ENCODE results near the gene NEGR1. TPM values are rescaled to one million over a fixed set of nuclear protein-coding genes. Genes with fewer than 3 reads are reported as not detected.

Gene NEGR1
- total RNA-seq, 4 donors from 2014 or later, result 7.0 to 10.0 (median 8.1) TPM

- Histone ChIP-seq H3K4me3 (no peak overlapping the region), H3K4me1 (peaks cover 0 to 5% (median 2%) of the 10 kb centered on the region in 4 donors), H3K27me3 (no peaks in the 10 kb centered on the region), H3K9me3 (no peaks in the 10 kb centered on the region), H3K36me3 (no peaks in the 10 kb centered on the region), H3K27ac (no peak overlapping the region)
- WGBS, 2 donors (ENCODE audit: low coverage in 1 of 2), result 84 to 92% methylated on average over 3 to 4 of the region's 4 CpGs
- no peak for DNase-seq
- intact Hi-C loops (cut with DNase I; ENCODE audit: low total_unique reads), result no loop called here
- in situ Hi-C loops (cut with MboI; ENCODE audit: low pct_ligation_motif_present in 1 of 4, low pct_unique_long_range_greater_than_20kb in 1 of 4, low sequenced_read_pairs in 3 of 4), result loop anchor here in 1 of 4 donors (25.0 kb wide), 1 partner anchor 397 kb away; no protein-coding TSS in a partner anchor
- TF ChIP-seq POLR2AphosphoS5 (IDR thresholded peaks at IDR 0.05) (no peak), POLR2A (IDR thresholded peaks at IDR 0.05) (no peak), CTCF (IDR thresholded peaks at IDR 0.05) (no peak), EP300 (IDR thresholded peaks at IDR 0.05; ENCODE audit: low read depth) (no peak)
These were observed 773.2 kb downstream of the NEGR1 start for GRCh38 chr1:71509051-71509595.

- WGBS, 2 donors (ENCODE audit: low coverage in 1 of 2), result 59 to 72% methylated on average over 6 of the region's 6 CpGs
- intact Hi-C loops (cut with DNase I; ENCODE audit: low total_unique reads), result no loop called here
- no peak for DNase-seq
These were observed 780.3 kb downstream of the NEGR1 start for GRCh38 chr1:71502006-71502405.

GRCh38 chr1:71498542-71498941, 783.8 kb downstream of the NEGR1 start:
- Histone ChIP-seq H3K4me1 (no peaks in the 10 kb centered on the region), H3K4me3 (no peak overlapping the region), H3K27me3 (no peaks in the 10 kb centered on the region), H3K9me3 (no peaks in the 10 kb centered on the region), H3K36me3 (no peaks in the 10 kb centered on the region), H3K27ac (no peak overlapping the region)
- intact Hi-C loops (cut with DNase I; ENCODE audit: low total_unique reads), result no loop called here
- TF ChIP-seq POLR2A (IDR thresholded peaks at IDR 0.05), result no peak
- TF ChIP-seq CTCF (IDR thresholded peaks at IDR 0.05), result no peak
- TF ChIP-seq EP300 (IDR thresholded peaks at IDR 0.05; ENCODE audit: low read depth), result no peak
- TF ChIP-seq POLR2AphosphoS5 (IDR thresholded peaks at IDR 0.05), result no peak
- DNase-seq, result no peak
- in situ Hi-C loops (cut with MboI; ENCODE audit: low pct_ligation_motif_present in 1 of 4, low pct_unique_long_range_greater_than_20kb in 1 of 4, low sequenced_read_pairs in 3 of 4), result no loop called here

More at GRCh38 chr1:71502006-71502405, 780.3 kb downstream of the NEGR1 start:
- Histone ChIP-seq H3K36me3 (no peaks in the 10 kb centered on the region), H3K4me3 (no peak overlapping the region), H3K27ac (no peak overlapping the region), H3K4me1 (no peaks in the 10 kb centered on the region), H3K9me3 (no peaks in the 10 kb centered on the region), H3K27me3 (no peaks in the 10 kb centered on the region)
- TF ChIP-seq EP300 (IDR thresholded peaks at IDR 0.05; ENCODE audit: low read depth), result no peak
- TF ChIP-seq POLR2A (IDR thresholded peaks at IDR 0.05), result no peak
- TF ChIP-seq CTCF (IDR thresholded peaks at IDR 0.05), result no peak
- TF ChIP-seq POLR2AphosphoS5 (IDR thresholded peaks at IDR 0.05), result no peak
- in situ Hi-C loops (cut with MboI; ENCODE audit: low pct_ligation_motif_present in 1 of 4, low pct_unique_long_range_greater_than_20kb in 1 of 4, low sequenced_read_pairs in 3 of 4), result loop anchor here in 1 of 4 donors (25.0 kb wide), 1 partner anchor 390 kb away; no protein-coding TSS in a partner anchor

GRCh38 chr1:71494163-71494562, 788.2 kb downstream of the NEGR1 start:
- H3K9me3 ChIP-seq, result no peaks in the 10 kb centered on the region
- no peak for TF ChIP-seq POLR2A (IDR thresholded peaks at IDR 0.05)
- no peak overlapping the region for H3K4me3 ChIP-seq
- no peaks in the 10 kb centered on the region for H3K27me3 ChIP-seq
- no peak for DNase-seq
- no peak overlapping the region for H3K27ac ChIP-seq
- no peaks in the 10 kb centered on the region for H3K36me3 ChIP-seq
- in situ Hi-C loops (cut with MboI; ENCODE audit: low pct_ligation_motif_present in 1 of 4, low pct_unique_long_range_greater_than_20kb in 1 of 4, low sequenced_read_pairs in 3 of 4) (no loop called here), intact Hi-C loops (cut with DNase I; ENCODE audit: low total_unique reads) (no loop called here)
- H3K4me1 ChIP-seq, result peaks cover 0 to 5% (median under 1%) of the 10 kb centered on the region in 4 donors

Data from transverse colon (tissue), 4 donors.